SK-N-MC (cell line): ENCODE data around the gene IL36G.

Experiments used
- EZH2 ChIP-seq: fragments of 200-600 bp; sonication (generic); IDR thresholded peaks from one replicate; pipeline ENCODE4 v1.6.1; 2017; ENCODE audit warnings: antibody characterized with exemption
- POLR2AphosphoS5 ChIP-seq: IDR thresholded peaks from 2 replicates; pipeline ENCODE4 v1.6.1; 2012; ENCODE audit warnings: mild to moderate bottlenecking, low read depth, low read length, borderline replicate concordance

DNA sequence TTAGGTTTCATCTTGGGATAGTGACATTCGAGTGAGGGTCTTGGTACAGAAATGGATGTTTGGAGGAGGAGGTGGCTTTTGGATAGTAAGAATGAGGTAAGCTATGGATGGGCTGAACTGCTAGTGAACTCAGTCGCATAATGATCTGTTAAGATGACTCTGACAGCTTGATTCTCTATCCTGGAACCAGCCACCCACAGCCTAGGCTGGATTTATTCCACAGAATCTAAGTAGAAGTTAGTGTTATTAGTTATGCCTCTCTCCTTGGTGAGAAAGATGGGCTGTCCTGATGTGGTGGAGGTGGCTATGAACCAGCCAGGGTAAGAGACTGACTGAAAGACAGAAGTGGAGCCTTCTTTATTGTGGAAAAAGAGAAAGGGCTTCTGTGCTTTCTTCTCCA, 49.9 kb downstream of the IL36G start:
- TF ChIP-seq POLR2AphosphoS5 (no peak), EZH2 (no peak)
